H9 (cell line): ENCODE measurements around the gene OR5H6. TPM values are rescaled to one million over a fixed set of nuclear protein-coding genes. Genes with fewer than 3 reads are reported as not detected.

Experiments
- DNase-seq: peaks from one replicate; pipeline ENCODE4 v3.0.0-alpha.2; 2017
- H2AFZ ChIP-seq: one replicate; pipeline ENCODE4 v1.6.1; 2013; ENCODE audit warnings: mild to moderate bottlenecking, low read length, control low read depth, moderate library complexity
- H2AK5ac ChIP-seq: 2 replicates; pipeline ENCODE4 v1.6.1; 2013; ENCODE audit warnings: low read length, control low read depth, mixed read lengths; ENCODE audit not compliant: insufficient read length
- H2BK120ac ChIP-seq: one replicate; pipeline ENCODE4 v1.6.1; 2013; ENCODE audit warnings: low read depth, mild to moderate bottlenecking, low read length, control low read depth, inconsistent platforms; ENCODE audit not compliant: poor library complexity, severe bottlenecking
- H2BK12ac ChIP-seq: 2 replicates; pipeline ENCODE4 v1.6.1; 2013; ENCODE audit warnings: low read length, control low read depth, mixed read lengths, low read depth; ENCODE audit not compliant: insufficient read length
- H2BK15ac ChIP-seq: 2 replicates; pipeline ENCODE4 v1.6.1; 2013; ENCODE audit warnings: low read depth, low read length, control low read depth
- H2BK20ac ChIP-seq: one replicate; pipeline ENCODE4 v1.6.1; 2013; ENCODE audit warnings: low read depth, mild to moderate bottlenecking, low read length, control low read depth, inconsistent platforms; ENCODE audit not compliant: poor library complexity, severe bottlenecking
- H2BK5ac ChIP-seq: 2 replicates; pipeline ENCODE4 v1.6.1; 2013; ENCODE audit warnings: low read length, control low read depth, mixed read lengths; ENCODE audit not compliant: insufficient read length
- H3K14ac ChIP-seq: 2 replicates; pipeline ENCODE4 v1.6.1; 2013; ENCODE audit warnings: low read length, control low read depth; ENCODE audit not compliant: insufficient read depth
- H3K18ac ChIP-seq: 2 replicates; pipeline ENCODE4 v1.6.1; 2013; ENCODE audit warnings: low read depth, mild to moderate bottlenecking, mixed read lengths, low read length, control low read depth; ENCODE audit not compliant: insufficient read length
- H3K23ac ChIP-seq: 2 replicates; pipeline ENCODE4 v1.6.1; 2013; ENCODE audit warnings: low read length, control low read depth, mixed read lengths, low read depth; ENCODE audit not compliant: insufficient read length
- H3K23me2 ChIP-seq: 2 replicates; pipeline ENCODE4 v1.6.1; 2013; ENCODE audit warnings: low read depth, mild to moderate bottlenecking, mixed read lengths, low read length, control low read depth; ENCODE audit not compliant: insufficient read length, poor library complexity, severe bottlenecking
- H3K27ac ChIP-seq: 2 replicates; pipeline ENCODE4 v1.5.1; 2013; ENCODE audit warnings: low read length, control low read depth, mixed read lengths, low read depth; ENCODE audit not compliant: insufficient read length
- H3K27me3 ChIP-seq: 2 replicates; pipeline ENCODE4 v1.6.1; 2013; ENCODE audit warnings: low read length, control low read depth, inconsistent platforms; ENCODE audit not compliant: insufficient read depth
- H3K4ac ChIP-seq: 2 replicates; pipeline ENCODE4 v1.6.1; 2013; ENCODE audit warnings: low read depth, mild to moderate bottlenecking, control low read depth, inconsistent platforms, low read length, moderate library complexity
- H3K4me1 ChIP-seq: 2 replicates; pipeline ENCODE4 v1.6.1; 2013; ENCODE audit warnings: low read length, control low read depth, inconsistent platforms; ENCODE audit not compliant: insufficient read depth
- H3K4me2 ChIP-seq: 2 replicates; pipeline ENCODE4 v1.6.1; 2013; ENCODE audit warnings: low read length, control low read depth, mixed read lengths; ENCODE audit not compliant: insufficient read length, insufficient read depth
- H3K56ac ChIP-seq: 2 replicates; pipeline ENCODE4 v1.6.1; 2013; ENCODE audit warnings: low read depth, mild to moderate bottlenecking, mixed read lengths, low read length, control low read depth; ENCODE audit not compliant: insufficient read length
- H3K79me1 ChIP-seq: 2 replicates; pipeline ENCODE4 v1.6.1; 2013; ENCODE audit warnings: low read depth, mild to moderate bottlenecking, moderate library complexity, low read length, control low read depth, inconsistent platforms; ENCODE audit not compliant: insufficient read depth, poor library complexity, severe bottlenecking
- H3K79me2 ChIP-seq: 2 replicates; pipeline ENCODE4 v1.6.1; 2013; ENCODE audit warnings: low read length, control low read depth, inconsistent platforms; ENCODE audit not compliant: insufficient read depth
- H3K9ac ChIP-seq: 2 replicates; pipeline ENCODE4 v1.6.1; 2013; ENCODE audit warnings: low read length, control low read depth, mixed read lengths; ENCODE audit not compliant: insufficient read length; ENCODE audit errors: extremely low read depth
- H3K9me3 ChIP-seq: one replicate; pipeline ENCODE4 v1.6.1; 2013; ENCODE audit warnings: low read depth, low read length, inconsistent platforms; ENCODE audit not compliant: control insufficient read depth
- H3T11ph ChIP-seq: one replicate; pipeline ENCODE4 v1.6.1; 2013; ENCODE audit warnings: mild to moderate bottlenecking, low read length, control low read depth, inconsistent platforms
- H4K20me1 ChIP-seq: one replicate; pipeline ENCODE4 v1.6.1; 2013; ENCODE audit not compliant: control insufficient read depth, insufficient read length, insufficient read depth
- H4K5ac ChIP-seq: 2 replicates; pipeline ENCODE4 v1.6.1; 2013; ENCODE audit warnings: low read depth, mild to moderate bottlenecking, mixed read lengths, low read length, control low read depth; ENCODE audit not compliant: insufficient read length
- H4K8ac ChIP-seq: replicated peaks from 2 replicates; pipeline ENCODE4 v1.6.1; 2013; ENCODE audit warnings: low read length, control low read depth, mixed read lengths, low read depth; ENCODE audit not compliant: insufficient read length
- H4K91ac ChIP-seq: 2 replicates; pipeline ENCODE4 v1.6.1; 2013; ENCODE audit warnings: low read depth, mild to moderate bottlenecking, moderate library complexity, mixed read lengths, low read length, control low read depth; ENCODE audit not compliant: insufficient read length
- H3K27ac Mint-ChIP-seq, 3 experiments: 2 replicates in 2 of 3; 3 replicates in 1 of 3; pipeline ENCODE4 v1.8.0; 2020 to 2021; ENCODE audit warnings: mixed read lengths in 3 of 3, mild to moderate bottlenecking in 1 of 3, moderate library complexity in 1 of 3
- H3K27me3 Mint-ChIP-seq: 2 replicates; pipeline ENCODE4 v1.8.0; 2021; ENCODE audit warnings: low read depth, mild to moderate bottlenecking, moderate library complexity, mixed read lengths
- H3K36me3 Mint-ChIP-seq, 3 experiments: 2 replicates in 2 of 3; 3 replicates in 1 of 3; pipeline ENCODE4 v1.8.0; 2020 to 2021; ENCODE audit warnings: low read depth in 3 of 3, mixed read lengths in 3 of 3; ENCODE audit not compliant: insufficient read depth in 1 of 3
- H3K4me1 Mint-ChIP-seq, 2 experiments: 2 replicates each; pipeline ENCODE4 v1.8.0; 2020; ENCODE audit warnings: mixed read lengths in 2 of 2
- H3K4me3 Mint-ChIP-seq, 2 experiments: 2 replicates in 1 of 2; 3 replicates in 1 of 2; pipeline ENCODE4 v1.8.0; 2020 to 2021; ENCODE audit warnings: mild to moderate bottlenecking in 2 of 2, mixed read lengths in 2 of 2, moderate library complexity in 1 of 2
- H3K9me3 Mint-ChIP-seq, 2 experiments: 2 replicates in 1 of 2; 3 replicates in 1 of 2; pipeline ENCODE4 v1.8.0; 2020; ENCODE audit warnings: mild to moderate bottlenecking in 2 of 2, mixed read lengths in 2 of 2, moderate library complexity in 1 of 2
- WGBS: extraction: QIAGEN DNeasy Blood & Tissue Kit; methylation state at CpG from one replicate; pipeline ENCODE4 v1.1.7; 2013; ENCODE audit warnings: missing lambda C conversion rate, low lambda C conversion rate, mixed read lengths; ENCODE audit not compliant: insufficient read length; ENCODE audit errors: extremely low coverage; 5-methylcytosine and 5-hydroxymethylcytosine counted together
- total RNA-seq: library from RNA; stranded (reverse); gene quantifications from 2 replicates; pipeline ENCODE4 v1.2.1, GENCODE V29; 2021
- TF ChIP-seq, protein P1 (sequence below): fragments of 200-600 bp; sonication (generic); conservative IDR thresholded peaks from 3 replicates; pipeline ENCODE4 v1.8.0; 2021; ENCODE audit warnings: antibody characterized with exemption, mild to moderate bottlenecking

Gene OR5H6
- total RNA-seq, 1 experiment from 2014 or later: not detected

DNA sequence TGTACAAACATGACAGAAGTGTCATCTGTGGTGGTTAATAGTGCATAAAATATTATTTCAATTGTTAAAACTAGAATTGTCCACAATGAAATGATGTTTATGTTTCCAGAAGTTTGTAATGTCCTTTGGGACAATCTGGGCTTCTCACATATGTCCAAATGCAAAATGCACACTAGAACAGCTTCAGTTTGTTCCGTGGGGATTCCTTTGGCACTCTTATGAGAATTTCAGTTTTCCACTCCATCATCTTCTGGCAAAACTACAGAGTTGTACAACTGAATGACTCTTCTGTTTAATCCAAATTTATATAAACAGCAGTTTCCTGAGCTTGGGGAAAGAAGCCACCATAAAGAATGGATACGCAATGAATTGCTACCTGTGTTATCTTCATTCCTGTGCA lies 2.0 kb upstream of the OR5H6 start:
- Histone ChIP-seq H3K18ac (no peak overlapping the region), H3K23ac (no peak overlapping the region), H4K5ac (no peak overlapping the region), H2BK20ac (no peak overlapping the region), H3K9ac (no peak overlapping the region), H3K79me2 (no peaks in the 10 kb centered on the region), H3K4me2 (no peak overlapping the region), H3K79me1 (no peaks in the 10 kb centered on the region), H2BK5ac (no peak overlapping the region), H3K27ac (no peak overlapping the region), H4K20me1 (no peaks in the 10 kb centered on the region), H4K8ac (no peak overlapping the region), H4K91ac (no peak overlapping the region), H3K9me3 (no peaks in the 10 kb centered on the region), H3T11ph (no peak overlapping the region), H3K23me2 (no peaks in the 10 kb centered on the region), H3K56ac (no peak overlapping the region), H2BK12ac (no peak overlapping the region), H2BK15ac (no peak overlapping the region), H3K27me3 (no peaks in the 10 kb centered on the region), H2BK120ac (no peak overlapping the region), H3K4ac (no peak overlapping the region), H3K4me1 (no peaks in the 10 kb centered on the region), H2AK5ac (no peak overlapping the region), H2AFZ (no peak overlapping the region), H3K14ac (no peak overlapping the region)
- no CpG with 5 or more reads among the region's 2 CpGs for whole genome bisulfite sequencing
- no peak for DNase-seq
- H3K36me3 Mint-ChIP-seq: no peaks in the 10 kb centered on the region; a peak in 1 of 7 replicates
- no peaks in the 10 kb centered on the region; the same call in 1 of the 2 replicates for H3K27me3 Mint-ChIP-seq
- TF ChIP-seq, protein P1, sequence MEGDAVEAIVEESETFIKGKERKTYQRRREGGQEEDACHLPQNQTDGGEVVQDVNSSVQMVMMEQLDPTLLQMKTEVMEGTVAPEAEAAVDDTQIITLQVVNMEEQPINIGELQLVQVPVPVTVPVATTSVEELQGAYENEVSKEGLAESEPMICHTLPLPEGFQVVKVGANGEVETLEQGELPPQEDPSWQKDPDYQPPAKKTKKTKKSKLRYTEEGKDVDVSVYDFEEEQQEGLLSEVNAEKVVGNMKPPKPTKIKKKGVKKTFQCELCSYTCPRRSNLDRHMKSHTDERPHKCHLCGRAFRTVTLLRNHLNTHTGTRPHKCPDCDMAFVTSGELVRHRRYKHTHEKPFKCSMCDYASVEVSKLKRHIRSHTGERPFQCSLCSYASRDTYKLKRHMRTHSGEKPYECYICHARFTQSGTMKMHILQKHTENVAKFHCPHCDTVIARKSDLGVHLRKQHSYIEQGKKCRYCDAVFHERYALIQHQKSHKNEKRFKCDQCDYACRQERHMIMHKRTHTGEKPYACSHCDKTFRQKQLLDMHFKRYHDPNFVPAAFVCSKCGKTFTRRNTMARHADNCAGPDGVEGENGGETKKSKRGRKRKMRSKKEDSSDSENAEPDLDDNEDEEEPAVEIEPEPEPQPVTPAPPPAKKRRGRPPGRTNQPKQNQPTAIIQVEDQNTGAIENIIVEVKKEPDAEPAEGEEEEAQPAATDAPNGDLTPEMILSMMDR: no peak
- H3K9me3 Mint-ChIP-seq: no peaks in the 10 kb centered on the region
- no peak overlapping the region for H3K27ac Mint-ChIP-seq
- no peak overlapping the region for H3K4me3 Mint-ChIP-seq
- H3K4me1 Mint-ChIP-seq: no peaks in the 10 kb centered on the region; a peak in 1 of 4 replicates
